H9 (cell line): ENCODE results near the gene RASL12. TPM values are rescaled to one million over a fixed set of nuclear protein-coding genes. Genes with fewer than 3 reads are reported as not detected.

Experiments
- DNase-seq: peaks from one replicate; pipeline ENCODE4 v3.0.0-alpha.2; 2017
- H2AFZ ChIP-seq: one replicate; pipeline ENCODE4 v1.6.1; 2013; ENCODE audit warnings: mild to moderate bottlenecking, low read length, control low read depth, moderate library complexity
- H2AK5ac ChIP-seq: 2 replicates; pipeline ENCODE4 v1.6.1; 2013; ENCODE audit warnings: low read length, control low read depth, mixed read lengths; ENCODE audit not compliant: insufficient read length
- H2BK120ac ChIP-seq: one replicate; pipeline ENCODE4 v1.6.1; 2013; ENCODE audit warnings: low read depth, mild to moderate bottlenecking, low read length, control low read depth, inconsistent platforms; ENCODE audit not compliant: poor library complexity, severe bottlenecking
- H2BK12ac ChIP-seq: 2 replicates; pipeline ENCODE4 v1.6.1; 2013; ENCODE audit warnings: low read length, control low read depth, mixed read lengths, low read depth; ENCODE audit not compliant: insufficient read length
- H2BK15ac ChIP-seq: 2 replicates; pipeline ENCODE4 v1.6.1; 2013; ENCODE audit warnings: low read depth, low read length, control low read depth
- H2BK20ac ChIP-seq: one replicate; pipeline ENCODE4 v1.6.1; 2013; ENCODE audit warnings: low read depth, mild to moderate bottlenecking, low read length, control low read depth, inconsistent platforms; ENCODE audit not compliant: poor library complexity, severe bottlenecking
- H2BK5ac ChIP-seq: 2 replicates; pipeline ENCODE4 v1.6.1; 2013; ENCODE audit warnings: low read length, control low read depth, mixed read lengths; ENCODE audit not compliant: insufficient read length
- H3K14ac ChIP-seq: 2 replicates; pipeline ENCODE4 v1.6.1; 2013; ENCODE audit warnings: low read length, control low read depth; ENCODE audit not compliant: insufficient read depth
- H3K18ac ChIP-seq: 2 replicates; pipeline ENCODE4 v1.6.1; 2013; ENCODE audit warnings: low read depth, mild to moderate bottlenecking, mixed read lengths, low read length, control low read depth; ENCODE audit not compliant: insufficient read length
- H3K23ac ChIP-seq: 2 replicates; pipeline ENCODE4 v1.6.1; 2013; ENCODE audit warnings: low read length, control low read depth, mixed read lengths, low read depth; ENCODE audit not compliant: insufficient read length
- H3K23me2 ChIP-seq: 2 replicates; pipeline ENCODE4 v1.6.1; 2013; ENCODE audit warnings: low read depth, mild to moderate bottlenecking, mixed read lengths, low read length, control low read depth; ENCODE audit not compliant: insufficient read length, poor library complexity, severe bottlenecking
- H3K27ac ChIP-seq: 2 replicates; pipeline ENCODE4 v1.5.1; 2013; ENCODE audit warnings: low read length, control low read depth, mixed read lengths, low read depth; ENCODE audit not compliant: insufficient read length
- H3K27me3 ChIP-seq: 2 replicates; pipeline ENCODE4 v1.6.1; 2013; ENCODE audit warnings: low read length, control low read depth, inconsistent platforms; ENCODE audit not compliant: insufficient read depth
- H3K4ac ChIP-seq: 2 replicates; pipeline ENCODE4 v1.6.1; 2013; ENCODE audit warnings: low read depth, mild to moderate bottlenecking, control low read depth, inconsistent platforms, low read length, moderate library complexity
- H3K4me1 ChIP-seq: 2 replicates; pipeline ENCODE4 v1.6.1; 2013; ENCODE audit warnings: low read length, control low read depth, inconsistent platforms; ENCODE audit not compliant: insufficient read depth
- H3K4me2 ChIP-seq: 2 replicates; pipeline ENCODE4 v1.6.1; 2013; ENCODE audit warnings: low read length, control low read depth, mixed read lengths; ENCODE audit not compliant: insufficient read length, insufficient read depth
- H3K56ac ChIP-seq: 2 replicates; pipeline ENCODE4 v1.6.1; 2013; ENCODE audit warnings: low read depth, mild to moderate bottlenecking, mixed read lengths, low read length, control low read depth; ENCODE audit not compliant: insufficient read length
- H3K79me1 ChIP-seq: 2 replicates; pipeline ENCODE4 v1.6.1; 2013; ENCODE audit warnings: low read depth, mild to moderate bottlenecking, moderate library complexity, low read length, control low read depth, inconsistent platforms; ENCODE audit not compliant: insufficient read depth, poor library complexity, severe bottlenecking
- H3K79me2 ChIP-seq: 2 replicates; pipeline ENCODE4 v1.6.1; 2013; ENCODE audit warnings: low read length, control low read depth, inconsistent platforms; ENCODE audit not compliant: insufficient read depth
- H3K9ac ChIP-seq: 2 replicates; pipeline ENCODE4 v1.6.1; 2013; ENCODE audit warnings: low read length, control low read depth, mixed read lengths; ENCODE audit not compliant: insufficient read length; ENCODE audit errors: extremely low read depth
- H3K9me3 ChIP-seq: one replicate; pipeline ENCODE4 v1.6.1; 2013; ENCODE audit warnings: low read depth, low read length, inconsistent platforms; ENCODE audit not compliant: control insufficient read depth
- H3T11ph ChIP-seq: one replicate; pipeline ENCODE4 v1.6.1; 2013; ENCODE audit warnings: mild to moderate bottlenecking, low read length, control low read depth, inconsistent platforms
- H4K20me1 ChIP-seq: one replicate; pipeline ENCODE4 v1.6.1; 2013; ENCODE audit not compliant: control insufficient read depth, insufficient read length, insufficient read depth
- H4K5ac ChIP-seq: 2 replicates; pipeline ENCODE4 v1.6.1; 2013; ENCODE audit warnings: low read depth, mild to moderate bottlenecking, mixed read lengths, low read length, control low read depth; ENCODE audit not compliant: insufficient read length
- H4K8ac ChIP-seq: replicated peaks from 2 replicates; pipeline ENCODE4 v1.6.1; 2013; ENCODE audit warnings: low read length, control low read depth, mixed read lengths, low read depth; ENCODE audit not compliant: insufficient read length
- H4K91ac ChIP-seq: 2 replicates; pipeline ENCODE4 v1.6.1; 2013; ENCODE audit warnings: low read depth, mild to moderate bottlenecking, moderate library complexity, mixed read lengths, low read length, control low read depth; ENCODE audit not compliant: insufficient read length
- H3K27ac Mint-ChIP-seq, 3 experiments: 2 replicates in 2 of 3; 3 replicates in 1 of 3; pipeline ENCODE4 v1.8.0; 2020 to 2021; ENCODE audit warnings: mixed read lengths in 3 of 3, mild to moderate bottlenecking in 1 of 3, moderate library complexity in 1 of 3
- H3K27me3 Mint-ChIP-seq: 2 replicates; pipeline ENCODE4 v1.8.0; 2021; ENCODE audit warnings: low read depth, mild to moderate bottlenecking, moderate library complexity, mixed read lengths
- H3K36me3 Mint-ChIP-seq, 3 experiments: 2 replicates in 2 of 3; 3 replicates in 1 of 3; pipeline ENCODE4 v1.8.0; 2020 to 2021; ENCODE audit warnings: low read depth in 3 of 3, mixed read lengths in 3 of 3; ENCODE audit not compliant: insufficient read depth in 1 of 3
- H3K4me1 Mint-ChIP-seq, 2 experiments: 2 replicates each; pipeline ENCODE4 v1.8.0; 2020; ENCODE audit warnings: mixed read lengths in 2 of 2
- H3K4me3 Mint-ChIP-seq, 2 experiments: 2 replicates in 1 of 2; 3 replicates in 1 of 2; pipeline ENCODE4 v1.8.0; 2020 to 2021; ENCODE audit warnings: mild to moderate bottlenecking in 2 of 2, mixed read lengths in 2 of 2, moderate library complexity in 1 of 2
- H3K9me3 Mint-ChIP-seq, 2 experiments: 2 replicates in 1 of 2; 3 replicates in 1 of 2; pipeline ENCODE4 v1.8.0; 2020; ENCODE audit warnings: mild to moderate bottlenecking in 2 of 2, mixed read lengths in 2 of 2, moderate library complexity in 1 of 2
- CTCF ChIP-seq: fragments of 200-600 bp; sonication (generic); conservative IDR thresholded peaks from 3 replicates; pipeline ENCODE4 v1.8.0; 2021; ENCODE audit warnings: antibody characterized with exemption, mild to moderate bottlenecking
- WGBS: extraction: QIAGEN DNeasy Blood & Tissue Kit; methylation state at CpG from one replicate; pipeline ENCODE4 v1.1.7; 2013; ENCODE audit warnings: missing lambda C conversion rate, low lambda C conversion rate, mixed read lengths; ENCODE audit not compliant: insufficient read length; ENCODE audit errors: extremely low coverage; 5-methylcytosine and 5-hydroxymethylcytosine counted together
- total RNA-seq: library from RNA; stranded (reverse); gene quantifications from 2 replicates; pipeline ENCODE4 v1.2.1, GENCODE V29; 2021

The RASL12 gene
- total RNA-seq, 1 experiment from 2014 or later, result 7.5 TPM

DNA sequence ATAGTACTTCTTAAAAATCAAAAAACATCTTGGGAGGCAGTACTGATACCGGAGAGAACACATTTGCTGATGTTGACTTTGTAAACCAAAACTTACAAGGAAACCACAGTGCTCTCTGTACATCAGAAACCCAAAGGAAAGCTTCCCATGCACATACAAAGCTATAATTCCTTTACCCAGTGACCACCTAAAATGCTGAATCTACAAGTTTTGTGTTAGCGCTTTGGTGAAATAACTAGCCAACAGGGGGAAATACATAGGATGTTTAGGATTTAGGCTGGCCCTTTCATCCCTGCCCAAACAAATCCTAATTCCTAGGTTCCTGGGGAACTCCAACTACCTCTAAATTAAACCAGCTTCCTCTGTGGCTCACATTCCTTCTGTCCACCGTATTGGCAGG is 62.8 kb downstream of the RASL12 start:
- Histone ChIP-seq H3K14ac (no peak overlapping the region), H3K23me2 (no peaks in the 10 kb centered on the region), H3K9me3 (no peaks in the 10 kb centered on the region), H4K20me1 (no peaks in the 10 kb centered on the region), H2BK15ac (no peak overlapping the region), H3K4me2 (no peak overlapping the region), H3K27me3 (no peaks in the 10 kb centered on the region), H4K91ac (no peak overlapping the region), H3K4ac (no peak overlapping the region), H3K27ac (no peak overlapping the region), H2BK20ac (no peak overlapping the region), H2BK5ac (no peak overlapping the region), H3K9ac (no peak overlapping the region), H4K5ac (no peak overlapping the region), H3K79me2 (no peaks in the 10 kb centered on the region), H3K79me1 (no peaks in the 10 kb centered on the region), H2BK12ac (no peak overlapping the region), H2AK5ac (no peak overlapping the region), H3T11ph (no peak overlapping the region), H2AFZ (no peak overlapping the region), H3K23ac (no peak overlapping the region), H3K18ac (no peak overlapping the region), H4K8ac (no peak overlapping the region), H2BK120ac (no peak overlapping the region), H3K56ac (no peak overlapping the region), H3K4me1 (no peaks in the 10 kb centered on the region)
- Mint-ChIP-seq H3K4me1 (peaks cover 10 to 17% of the 10 kb centered on the region in 2 experiments), H3K36me3 (peaks cover 8 to 26% (median 20%) of the 10 kb centered on the region in 3 experiments; a peak in 6 of 7 replicates), H3K9me3 (no peaks in the 10 kb centered on the region), H3K4me3 (no peak overlapping the region), H3K27me3 (no peaks in the 10 kb centered on the region), H3K27ac (no peak overlapping the region)
- no peak for DNase-seq
- no peak for TF ChIP-seq CTCF
- no CpG with 5 or more reads among the region's 3 CpGs for WGBS

Other genes with a start within 250 kb of the RASL12 start
- gene PIF1, start 242.3 kb downstream of the RASL12 start, total RNA-seq, result 64.0 and 74.4 TPM in 2 replicates
- gene PLEKHO2, start 226.1 kb downstream of the RASL12 start, total RNA-seq, result 16.6 and 18.1 TPM in 2 replicates
- 3.7 TPM in 2 replicates for gene ANKDD1A, start 156.1 kb downstream of the RASL12 start, total RNA-seq
- 64.2 and 66.6 TPM in 2 replicates for gene SPG21, start 78.1 kb downstream of the RASL12 start, total RNA-seq
- 13.2 and 16.0 TPM in 2 replicates for gene MTFMT, start 38.4 kb downstream of the RASL12 start, total RNA-seq
- gene SLC51B, start 22.6 kb downstream of the RASL12 start, total RNA-seq, result not detected in 2 replicates
- gene KBTBD13, start 8.8 kb upstream of the RASL12 start, total RNA-seq, result not detected in 2 replicates
- 2.6 and 3.0 TPM in 2 replicates for gene UBAP1L, start 47.2 kb upstream of the RASL12 start, total RNA-seq
- gene PDCD7, start 65.8 kb upstream of the RASL12 start, total RNA-seq, result 35.2 and 38.1 TPM in 2 replicates
- gene CLPX, start 117.4 kb upstream of the RASL12 start, total RNA-seq, result 53.8 and 55.8 TPM in 2 replicates
- gene CILP, start 143.5 kb upstream of the RASL12 start, total RNA-seq, result 0.04 TPM in 1 of 2 replicates, not detected in the other
- 3.9 and 4.3 TPM in 2 replicates for gene PARP16, start 218.9 kb upstream of the RASL12 start, total RNA-seq
- not detected in 2 replicates for gene RNU5A-1, start 228.1 kb upstream of the RASL12 start, total RNA-seq
- not detected in 2 replicates for gene RNU5B-1, start 236.7 kb upstream of the RASL12 start, total RNA-seq